Naive thymus-derived CD4-positive, alpha-beta T cell (primary cell): ENCODE results near the gene GNAS. TPM values are rescaled to one million over a fixed set of nuclear protein-coding genes. Genes with fewer than 3 reads are reported as not detected.

Experiments
- ATAC-seq: fragments of 150-1000 bp; cut with Tn5 transposase; 2 replicates; pipeline ENCODE4 v1.10.0; 2021; ENCODE audit warnings: mild to moderate bottlenecking, moderate library complexity
- CTCF ChIA-PET: fragments of 350-600 bp; sonication (Branson Sonifier 250); formaldehyde crosslinking; loops from one replicate; lab custom pipeline; 2021; ENCODE audit warnings: antibody characterized with exemption; lab: Charles Lee
- POLR2A ChIA-PET: fragments of 350-600 bp; sonication (Branson Sonifier 250); formaldehyde crosslinking; loops from one replicate; lab custom pipeline; 2021; ENCODE audit warnings: antibody characterized with exemption, inconsistent platforms; lab: Charles Lee
- DNase-seq, 9 donors: peaks; one replicate each; pipeline versions ENCODE4 v3.0.0 to v3.0.0-alpha.2; 2020 to 2022; ENCODE audit warnings: mixed read lengths in 1 of 9
- H3K27ac ChIP-seq: one replicate; pipeline ENCODE4 v1.7.0; 2013; ENCODE audit warnings: mild to moderate bottlenecking, low read depth, low read length, moderate library complexity
- H3K27me3 ChIP-seq, 2 donors: one replicate each; pipeline ENCODE4 v1.7.0; 2013; ENCODE audit warnings: low read length in 2 of 2, mild to moderate bottlenecking in 2 of 2, moderate library complexity in 2 of 2; ENCODE audit not compliant: control insufficient read depth in 2 of 2, insufficient read depth in 2 of 2
- H3K36me3 ChIP-seq, 3 experiments: 1 replicate in 2 of 3; 2 replicates in 1 of 3; pipeline ENCODE4 v1.7.0; 2013; ENCODE audit warnings: low read length in 3 of 3, mild to moderate bottlenecking in 3 of 3, moderate library complexity in 1 of 3; ENCODE audit not compliant: insufficient read depth in 3 of 3, control insufficient read depth in 2 of 3
- H3K4me1 ChIP-seq, 2 donors: one replicate each; pipeline ENCODE4 v1.7.0; 2013; ENCODE audit warnings: low read length in 2 of 2, mild to moderate bottlenecking in 2 of 2, moderate library complexity in 1 of 2; ENCODE audit not compliant: control insufficient read depth in 2 of 2, insufficient read depth in 2 of 2
- H3K4me3 ChIP-seq: 2 replicates; pipeline ENCODE4 v1.7.0; 2013; ENCODE audit warnings: mild to moderate bottlenecking, low read length
- H3K9me3 ChIP-seq, 3 experiments: 1 replicate in 2 of 3; 2 replicates in 1 of 3; pipeline ENCODE4 v1.7.0; 2013; ENCODE audit warnings: low read length in 3 of 3; ENCODE audit not compliant: control insufficient read depth in 2 of 3
- H3K27ac Mint-ChIP-seq, 9 donors: one replicate each; pipeline ENCODE4 v1.8.0; 2020 to 2022; ENCODE audit warnings: mixed read lengths in 9 of 9, mild to moderate bottlenecking in 8 of 9, moderate library complexity in 5 of 9, inconsistent platforms in 2 of 9
- H3K27me3 Mint-ChIP-seq, 5 donors: one replicate each; pipeline ENCODE4 v1.8.0; 2021 to 2022; ENCODE audit warnings: mixed read lengths in 5 of 5, mild to moderate bottlenecking in 1 of 5
- H3K36me3 Mint-ChIP-seq, 5 donors: one replicate each; pipeline ENCODE4 v1.8.0; 2020 to 2022; ENCODE audit warnings: mixed read lengths in 5 of 5, mild to moderate bottlenecking in 3 of 5, inconsistent platforms in 1 of 5
- H3K4me1 Mint-ChIP-seq, 7 donors: one replicate each; pipeline ENCODE4 v1.8.0; 2020 to 2022; ENCODE audit warnings: mixed read lengths in 7 of 7, mild to moderate bottlenecking in 3 of 7, inconsistent platforms in 1 of 7
- H3K4me3 Mint-ChIP-seq, 10 donors: one replicate each; pipeline ENCODE4 v1.8.0; 2020 to 2022; ENCODE audit warnings: mild to moderate bottlenecking in 10 of 10, mixed read lengths in 10 of 10, moderate library complexity in 6 of 10, inconsistent platforms in 2 of 10
- H3K9me3 Mint-ChIP-seq, 11 donors: one replicate each; pipeline ENCODE4 v1.8.0; 2020 to 2022; ENCODE audit warnings: mixed read lengths in 11 of 11, mild to moderate bottlenecking in 4 of 11, inconsistent platforms in 1 of 11, moderate library complexity in 1 of 11
- intact Hi-C, 2 donors: fragments of 100-400 bp; cut with micrococcal nuclease; formaldehyde crosslinking; loops; one replicate each; pipeline ENCODE4 v1.15.1; 2023
- polyA plus RNA-seq, 2 donors: library from polyadenylated mRNA; unstranded; fragments of 300-500 nt; fragmentation: Illumina TruSeq; gene quantifications; one replicate each; pipeline ENCODE4 v1.2.3, GENCODE V29; 2021
- total RNA-seq, 6 experiments: library from RNA in 5 of 6; stranded (reverse) in 5 of 6; gene quantifications; 1 replicate in 5 of 6; 2 replicates in 1 of 6; pipeline ENCODE4 v1.2.3 and lab custom pipeline; 2021 to 2026

The GNAS gene
- total and polyA plus RNA-seq, 7 experiments from 2014 or later = 147 to 907 (median 726) TPM

DNA sequence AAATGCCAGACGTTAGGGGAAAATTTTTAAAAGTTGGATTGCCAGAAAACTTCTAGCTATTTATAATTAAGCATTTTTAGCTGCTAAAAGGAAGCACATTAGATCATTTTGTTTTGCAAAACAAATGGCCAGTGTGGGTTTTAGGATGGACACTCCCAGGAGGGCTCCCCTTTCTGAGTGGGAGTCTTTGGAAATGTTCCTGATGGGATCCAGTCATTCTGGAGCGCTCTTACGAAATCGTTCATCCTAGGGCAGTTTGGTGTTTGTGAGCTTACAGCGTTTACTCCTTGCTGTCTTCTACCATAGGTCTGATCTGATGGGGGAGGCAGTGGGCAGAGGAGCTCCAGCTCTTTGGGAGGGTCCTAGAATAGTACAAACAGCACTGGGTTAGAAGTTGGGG lies 14.7 kb downstream of the GNAS start:
- Mint-ChIP-seq H3K27ac (no peak overlapping the region), H3K4me1 (peaks cover 0 to 13% (median 3%) of the 10 kb centered on the region in 7 donors), H3K9me3 (no peaks in the 10 kb centered on the region), H3K27me3 (peaks cover 0 to 36% (median 9%) of the 10 kb centered on the region in 5 donors), H3K36me3 (no peaks in the 10 kb centered on the region), H3K4me3 (no peak overlapping the region)
- no peak for DNase-seq
- intact Hi-C loops = no loop called here
- Histone ChIP-seq H3K27me3 (peaks cover 0 to 3% of the 10 kb centered on the region in 2 donors), H3K27ac (no peak overlapping the region), H3K4me3 (no peak overlapping the region), H3K36me3 (no peaks in the 10 kb centered on the region), H3K9me3 (no peaks in the 10 kb centered on the region), H3K4me1 (no peaks in the 10 kb centered on the region)
- POLR2A ChIA-PET = interaction anchor here (0.6 to 1.5 kb wide), 3 partner anchors 11 to 167 kb away, joined by 3 to 4 read pairs (median 3); no protein-coding TSS in a partner anchor
- CTCF ChIA-PET = interaction anchor here (1.0 to 2.1 kb wide), 6 partner anchors 19 to 628 kb away, joined by 3 to 9 read pairs (median 3); no protein-coding TSS in a partner anchor
- no peak for ATAC-seq

DNA sequence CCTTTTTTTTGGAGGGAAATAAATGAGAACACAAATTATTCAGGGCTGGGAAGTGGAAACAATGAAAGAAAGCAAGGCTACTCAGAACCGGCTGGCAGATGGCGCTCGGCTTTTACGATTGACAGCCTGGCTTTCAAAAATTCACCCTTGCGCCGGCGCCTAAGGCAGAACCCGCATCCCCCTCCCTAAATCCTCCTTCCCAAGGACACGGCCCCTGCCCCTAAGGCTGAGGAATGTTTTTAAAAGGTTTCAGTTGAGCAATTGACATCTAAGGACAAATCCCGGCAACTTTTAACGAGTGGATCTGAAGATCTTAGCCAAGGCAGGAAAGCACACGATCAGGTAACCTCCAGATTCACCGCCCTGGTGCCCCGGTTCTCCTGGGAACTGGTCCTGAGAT lies 16.3 kb downstream of the GNAS start:
- Mint-ChIP-seq H3K36me3 (no peaks in the 10 kb centered on the region), H3K4me1 (peaks cover 0 to 13% (median 3%) of the 10 kb centered on the region in 7 donors), H3K9me3 (no peaks in the 10 kb centered on the region), H3K27me3 (peaks cover 0 to 24% (median 0%) of the 10 kb centered on the region in 5 donors), H3K4me3 (no peak overlapping the region), H3K27ac (no peak overlapping the region)
- DNase-seq (no peak), ATAC-seq (no peak)
- Histone ChIP-seq H3K9me3 (no peaks in the 10 kb centered on the region), H3K4me1 (no peaks in the 10 kb centered on the region), H3K27me3 (peaks cover 0 to 3% of the 10 kb centered on the region in 2 donors), H3K36me3 (no peaks in the 10 kb centered on the region), H3K4me3 (no peak overlapping the region), H3K27ac (no peak overlapping the region)
- POLR2A ChIA-PET = no interaction called here
- CTCF ChIA-PET = interaction anchor here (0.7 to 1.4 kb wide), 2 partner anchors 536 to 625 kb away, joined by 3 to 4 read pairs; no protein-coding TSS in a partner anchor
- intact Hi-C loops = loop anchor here in 1 of 2 donors (2.0 kb wide), 1 partner anchor 630 kb away; no protein-coding TSS in a partner anchor

GRCh38 chr20:58869662-58870227 lies 17.2 kb downstream of the GNAS start:
- Mint-ChIP-seq H3K9me3 (no peaks in the 10 kb centered on the region), H3K36me3 (peaks cover 0 to 1% (median 0%) of the 10 kb centered on the region in 5 donors), H3K27me3 (peaks cover 0 to 22% (median 0%) of the 10 kb centered on the region in 5 donors), H3K4me1 (peaks cover 0 to 13% (median 3%) of the 10 kb centered on the region in 7 donors), H3K27ac (peak overlapping the region in 1 of 9 donors; percentile 51), H3K4me3 (no peak overlapping the region)
- no peak for ATAC-seq
- DNase-seq = no peak
- intact Hi-C loops = loop anchor here (1.0 to 5.0 kb wide), 10 partner anchors 23 to 629 kb away; partner anchors contain the start of gene NELFCD (in 1 of the 2)
- CTCF ChIA-PET = interaction anchor here (0.8 to 1.8 kb wide), 16 partner anchors 10 to 626 kb away, joined by 3 to 10 read pairs (median 4); no protein-coding TSS in a partner anchor
- no peaks in the 10 kb centered on the region for H3K9me3 ChIP-seq
- H3K27ac ChIP-seq = no peak overlapping the region
- H3K36me3 ChIP-seq = no peaks in the 10 kb centered on the region
- H3K4me3 ChIP-seq = no peak overlapping the region
- peaks cover 0 to 3% of the 10 kb centered on the region in 2 donors for H3K27me3 ChIP-seq
- no peaks in the 10 kb centered on the region for H3K4me1 ChIP-seq
- POLR2A ChIA-PET = interaction anchor here (0.8 to 2.0 kb wide), 4 partner anchors 10 to 338 kb away, joined by 3 to 9 read pairs (median 3); partner anchors contain the start of gene ATP5F1E

- peaks cover 0 to 3% of the 10 kb centered on the region in 2 donors for H3K27me3 ChIP-seq
- ATAC-seq = peak; percentile 84
- no peaks in the 10 kb centered on the region for H3K36me3 ChIP-seq
- Mint-ChIP-seq H3K27me3 (peaks cover 0 to 21% (median 0%) of the 10 kb centered on the region in 5 donors), H3K4me1 (peaks cover 0 to 13% (median 3%) of the 10 kb centered on the region in 7 donors), H3K9me3 (no peaks in the 10 kb centered on the region), H3K27ac (peak overlapping the region in 2 of 9 donors; percentile 28 to 62), H3K36me3 (peaks cover 0 to 1% (median 0%) of the 10 kb centered on the region in 5 donors), H3K4me3 (no peak overlapping the region)
- CTCF ChIA-PET = interaction anchor here (0.8 to 1.8 kb wide), 17 partner anchors 9 to 625 kb away, joined by 3 to 10 read pairs (median 4); no protein-coding TSS in a partner anchor
- no peak overlapping the region for H3K4me3 ChIP-seq
- intact Hi-C loops = loop anchor here (1.0 to 5.0 kb wide), 9 partner anchors 22 to 585 kb away; partner anchors contain the start of gene NELFCD (in 1 of the 2)
- H3K27ac ChIP-seq = no peak overlapping the region
- POLR2A ChIA-PET = interaction anchor here (0.8 to 2.0 kb wide), 4 partner anchors 11 to 337 kb away, joined by 3 to 9 read pairs (median 3); partner anchors contain the start of gene ATP5F1E
- peak in 6 of 9 donors; percentile 35 to 63 (median 52) for DNase-seq
- H3K9me3 ChIP-seq = no peaks in the 10 kb centered on the region
- no peaks in the 10 kb centered on the region for H3K4me1 ChIP-seq
Measured at GRCh38 chr20:58870293-58871014, 17.9 kb downstream of the GNAS start.

DNA sequence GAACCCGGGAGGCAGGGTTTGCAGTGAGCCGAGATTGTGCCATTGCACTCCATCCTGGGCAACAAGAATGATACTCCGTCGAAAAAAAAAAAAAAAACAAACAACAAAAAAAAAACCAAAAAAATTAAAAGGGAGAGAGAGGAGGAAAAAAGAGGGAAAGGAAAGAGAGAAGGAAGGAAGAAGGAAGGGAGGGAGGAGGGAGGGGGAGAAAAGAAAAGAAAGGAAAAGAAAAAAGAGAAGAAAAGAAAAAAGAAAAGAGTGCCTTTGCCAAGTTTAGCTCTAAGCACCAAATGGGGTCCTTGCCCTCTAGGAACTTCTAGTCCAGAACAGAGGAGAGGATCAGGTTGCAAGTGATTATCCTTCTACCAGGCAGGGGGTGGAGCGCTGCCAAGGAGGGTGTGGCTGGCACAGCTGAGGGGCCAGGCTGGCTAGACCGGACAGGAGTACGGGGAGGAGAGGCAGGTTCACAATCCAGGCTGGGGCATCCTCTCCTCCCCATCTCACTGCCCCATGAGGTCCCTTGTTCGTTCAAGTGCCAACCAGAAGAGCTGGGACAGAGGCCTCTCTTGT lies 19.1 kb downstream of the GNAS start:
- H3K27me3 ChIP-seq = peaks cover 0 to 3% of the 10 kb centered on the region in 2 donors
- no peaks in the 10 kb centered on the region for H3K36me3 ChIP-seq
- H3K4me1 ChIP-seq = no peaks in the 10 kb centered on the region
- H3K4me1 Mint-ChIP-seq = peaks cover 3 to 13% (median 5%) of the 10 kb centered on the region in 7 donors
- no peak overlapping the region for H3K4me3 Mint-ChIP-seq
- no peaks in the 10 kb centered on the region for H3K9me3 ChIP-seq
- H3K4me3 ChIP-seq = no peak overlapping the region
- H3K9me3 Mint-ChIP-seq = no peaks in the 10 kb centered on the region
- ATAC-seq (no peak), DNase-seq (no peak)
- H3K36me3 Mint-ChIP-seq = peaks cover 0 to 1% (median 0%) of the 10 kb centered on the region in 5 donors
- intact Hi-C loops = loop anchor here (2.0 to 5.0 kb wide), 3 partner anchors 21 to 209 kb away; no protein-coding TSS in a partner anchor
- H3K27ac Mint-ChIP-seq = no peak overlapping the region
- CTCF ChIA-PET = interaction anchor here (0.6 to 1.8 kb wide), 4 partner anchors 8 to 535 kb away, joined by 3 to 5 read pairs (median 4); no protein-coding TSS in a partner anchor
- peaks cover 0 to 13% (median 0%) of the 10 kb centered on the region in 5 donors for H3K27me3 Mint-ChIP-seq
- POLR2A ChIA-PET = interaction anchor here (2.0 kb wide), 1 partner anchor 161 kb away, joined by 9 read pairs; the partner anchor contains the start of gene ATP5F1E
- H3K27ac ChIP-seq = no peak overlapping the region
